OCI-LY3 (cell line): ENCODE data around the gene YARS2.

Source experiments
- H2AFZ ChIP-seq: fragments of 200-600, 300-600 bp; shearing (Covaris generic); 2 replicates; pipeline ENCODE4 v1.6.0; 2014; ENCODE audit warnings: antibody characterized with exemption, low read depth, low read length
- H3K27ac ChIP-seq: fragments of 200-600, 300-600 bp; sonication (generic); 2 replicates; pipeline ENCODE4 v1.5.1; 2014; ENCODE audit warnings: mild to moderate bottlenecking, low read length, moderate library complexity, mixed read lengths
- H3K27me3 ChIP-seq: fragments of 200-600, 300-600 bp; sonication (generic); 2 replicates; pipeline ENCODE4 v1.6.1; 2014; ENCODE audit warnings: low read depth, low read length, mixed read lengths
- H3K36me3 ChIP-seq: fragments of 200-600, 300-600 bp; sonication (generic); replicated peaks from 2 replicates; pipeline ENCODE3; 2014; ENCODE audit warnings: low read depth, low read length, mixed read lengths
- H3K4me1 ChIP-seq: fragments of 300-600, 200-600 bp; sonication (generic); 2 replicates; pipeline ENCODE4 v1.6.1; 2014; ENCODE audit warnings: low read length, mixed read lengths
- H3K4me2 ChIP-seq: fragments of 200-600, 300-600 bp; sonication (generic); 2 replicates; pipeline ENCODE4 v1.6.1; 2014; ENCODE audit warnings: low read length, mixed read lengths
- H3K4me3 ChIP-seq: fragments of 300-600, 200-600 bp; sonication (generic); 2 replicates; pipeline ENCODE4 v1.5.1; 2014; ENCODE audit warnings: antibody characterized with exemption, mild to moderate bottlenecking, low read length, moderate library complexity
- H3K79me2 ChIP-seq: fragments of 300-600, 200-600 bp; shearing (Covaris generic); 2 replicates; pipeline ENCODE4 v1.6.1; 2014; ENCODE audit warnings: mild to moderate bottlenecking, low read length, mixed read lengths
- H3K9ac ChIP-seq: fragments of 300-600, 200-600 bp; shearing (Covaris generic); 2 replicates; pipeline ENCODE4 v1.6.0; 2014; ENCODE audit warnings: mild to moderate bottlenecking, low read length, moderate library complexity
- H3K9me3 ChIP-seq: fragments of 200-600, 300-600 bp; shearing (Covaris generic); 2 replicates; pipeline ENCODE4 v1.6.1; 2014; ENCODE audit warnings: low read length, mixed read lengths; ENCODE audit not compliant: insufficient read depth
- H4K20me1 ChIP-seq: fragments of 200-600, 300-600 bp; sonication (generic); 2 replicates; pipeline ENCODE4 v1.6.1; 2016; ENCODE audit warnings: low read length, mixed read lengths; ENCODE audit not compliant: insufficient read depth
- CTCF ChIP-seq: fragments of 200-600, 300-600 bp; sonication (generic); IDR thresholded peaks from 2 replicates; pipeline ENCODE4 v1.5.1; 2014; ENCODE audit warnings: antibody characterized with exemption, low read length, low read depth
- EZH2phosphoT487 ChIP-seq: fragments of 200-600 bp; shearing (Covaris generic); IDR thresholded peaks from 2 replicates; pipeline ENCODE4 v1.6.1; 2018; ENCODE audit warnings: antibody characterized with exemption, mixed run types, low read depth

The YARS2 gene

GRCh38 chr12:32714772-32715171 is 40.9 kb downstream of the YARS2 start:
- H3K27me3 ChIP-seq, result no peaks in the 10 kb centered on the region
- no peak overlapping the region for H3K27ac ChIP-seq
- H3K36me3 ChIP-seq, result peaks cover 26% of the 10 kb centered on the region
- no peaks in the 10 kb centered on the region for H4K20me1 ChIP-seq
- H3K4me1 ChIP-seq, result no peaks in the 10 kb centered on the region
- H3K9ac ChIP-seq, result no peak overlapping the region
- TF ChIP-seq EZH2phosphoT487 (no peak), CTCF (no peak)
- H3K79me2 ChIP-seq, result no peaks in the 10 kb centered on the region
- H3K4me2 ChIP-seq, result no peak overlapping the region
- no peaks in the 10 kb centered on the region for H3K9me3 ChIP-seq
- no peak overlapping the region for H3K4me3 ChIP-seq
- H2AFZ ChIP-seq, result no peak overlapping the region

- Histone ChIP-seq H3K27ac (no peak overlapping the region), H2AFZ (no peak overlapping the region), H3K4me3 (no peak overlapping the region), H3K4me1 (no peaks in the 10 kb centered on the region), H3K36me3 (peaks cover 25% of the 10 kb centered on the region), H3K27me3 (no peaks in the 10 kb centered on the region), H4K20me1 (no peaks in the 10 kb centered on the region), H3K9ac (no peak overlapping the region), H3K9me3 (no peaks in the 10 kb centered on the region), H3K79me2 (no peaks in the 10 kb centered on the region), H3K4me2 (no peak overlapping the region)
- no peak for TF ChIP-seq EZH2phosphoT487
- TF ChIP-seq CTCF, result no peak
Measured at GRCh38 chr12:32708926-32709325, 46.8 kb downstream of the YARS2 start.

GRCh38 chr12:32706335-32707024 is 49.2 kb downstream of the YARS2 start:
- H3K27me3 ChIP-seq, result no peaks in the 10 kb centered on the region
- no peak overlapping the region for H2AFZ ChIP-seq
- no peaks in the 10 kb centered on the region for H4K20me1 ChIP-seq
- peaks cover 17% of the 10 kb centered on the region for H3K36me3 ChIP-seq
- no peaks in the 10 kb centered on the region for H3K9me3 ChIP-seq
- no peak overlapping the region for H3K4me2 ChIP-seq
- H3K4me3 ChIP-seq, result no peak overlapping the region
- no peaks in the 10 kb centered on the region for H3K79me2 ChIP-seq
- H3K4me1 ChIP-seq, result no peaks in the 10 kb centered on the region
- H3K27ac ChIP-seq, result no peak overlapping the region
- TF ChIP-seq EZH2phosphoT487 (no peak), CTCF (no peak)
- no peak overlapping the region for H3K9ac ChIP-seq

GRCh38 chr12:32705783-32706182 is 49.9 kb downstream of the YARS2 start:
- no peaks in the 10 kb centered on the region for H3K27me3 ChIP-seq
- H3K9me3 ChIP-seq, result no peaks in the 10 kb centered on the region
- no peak overlapping the region for H3K4me3 ChIP-seq
- H3K4me2 ChIP-seq, result no peak overlapping the region
- H2AFZ ChIP-seq, result no peak overlapping the region
- no peaks in the 10 kb centered on the region for H4K20me1 ChIP-seq
- no peak overlapping the region for H3K9ac ChIP-seq
- no peaks in the 10 kb centered on the region for H3K4me1 ChIP-seq
- H3K79me2 ChIP-seq, result no peaks in the 10 kb centered on the region
- no peak for TF ChIP-seq EZH2phosphoT487
- no peak for TF ChIP-seq CTCF
- H3K27ac ChIP-seq, result no peak overlapping the region
- peaks cover 10% of the 10 kb centered on the region for H3K36me3 ChIP-seq
